Activated CD4-positive, CD25-positive, alpha-beta regulatory T cell treated with anti-CD3 and anti-CD28 coated beads, Interleukin-2, amount 50 U/mL, for 72 hours (primary cell): ENCODE data around the gene TTC9.

Experiments
- DNase-seq: peaks from one replicate; pipeline ENCODE4 v3.0.0; 2021

The TTC9 gene

DNA sequence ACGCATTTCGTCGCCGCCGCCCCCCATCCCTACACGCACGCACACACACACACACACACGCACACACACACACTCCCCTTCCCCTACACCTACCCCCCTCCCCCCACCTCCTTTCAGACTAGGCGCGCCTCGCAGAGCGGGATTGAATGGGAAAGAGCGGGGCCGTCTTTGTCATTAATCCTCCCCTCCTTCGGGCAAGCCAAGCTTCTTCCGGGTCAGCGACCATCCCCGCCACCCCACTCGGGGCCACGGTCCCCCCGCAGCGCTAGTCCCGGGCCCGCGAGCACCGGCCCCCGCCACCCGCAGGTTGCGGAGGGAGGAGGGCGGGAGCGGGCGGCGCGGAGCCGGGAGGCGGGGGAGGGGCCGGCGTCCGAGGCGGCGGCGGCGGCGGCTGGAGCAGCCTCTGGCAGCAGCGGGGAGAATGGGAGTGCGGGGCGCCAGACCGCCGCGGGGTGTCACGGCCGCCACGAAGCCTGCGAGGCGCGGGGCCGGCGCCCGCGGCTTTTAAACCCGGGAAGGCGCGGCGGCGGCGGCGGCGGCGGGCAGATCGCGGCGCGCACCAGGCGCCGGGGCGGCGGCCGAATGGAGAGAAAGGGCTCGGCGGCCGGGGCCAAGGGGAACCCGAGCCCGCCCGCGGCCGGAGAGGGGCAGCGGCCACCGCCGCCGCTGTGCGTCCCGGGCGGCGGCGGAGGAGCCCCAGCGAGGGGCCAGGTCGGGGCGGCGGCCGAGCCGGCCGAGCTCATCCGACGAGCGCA lies at the start of gene TTC9:
Gene TTC9 (plus strand): TSS at position 369 of the 755 bp plus-strand sequence. CDS start 214 bp downstream, at position 583.
- DNase-seq = peak; percentile 47

DNA sequence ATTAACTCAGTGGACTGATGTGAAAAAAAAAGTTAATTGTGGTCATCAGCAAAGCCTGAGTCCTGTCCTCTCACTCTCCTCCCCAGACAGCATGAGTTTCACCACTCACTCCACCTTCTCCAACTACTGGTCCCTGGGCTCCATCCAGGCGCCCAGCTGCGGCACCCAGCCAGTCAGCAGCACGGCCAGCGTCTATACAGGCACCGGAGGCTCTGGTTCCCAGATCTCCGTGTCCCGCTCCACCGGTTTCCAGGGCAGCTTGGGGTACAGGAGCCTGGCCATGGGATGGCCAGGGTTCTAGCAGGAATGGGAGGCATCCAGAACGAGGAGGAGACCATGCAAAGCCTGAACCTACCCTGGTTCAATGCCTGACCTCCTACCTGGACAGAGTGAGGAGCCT lies 47.3 kb upstream of the TTC9 start:
- DNase-seq = no peak

DNA sequence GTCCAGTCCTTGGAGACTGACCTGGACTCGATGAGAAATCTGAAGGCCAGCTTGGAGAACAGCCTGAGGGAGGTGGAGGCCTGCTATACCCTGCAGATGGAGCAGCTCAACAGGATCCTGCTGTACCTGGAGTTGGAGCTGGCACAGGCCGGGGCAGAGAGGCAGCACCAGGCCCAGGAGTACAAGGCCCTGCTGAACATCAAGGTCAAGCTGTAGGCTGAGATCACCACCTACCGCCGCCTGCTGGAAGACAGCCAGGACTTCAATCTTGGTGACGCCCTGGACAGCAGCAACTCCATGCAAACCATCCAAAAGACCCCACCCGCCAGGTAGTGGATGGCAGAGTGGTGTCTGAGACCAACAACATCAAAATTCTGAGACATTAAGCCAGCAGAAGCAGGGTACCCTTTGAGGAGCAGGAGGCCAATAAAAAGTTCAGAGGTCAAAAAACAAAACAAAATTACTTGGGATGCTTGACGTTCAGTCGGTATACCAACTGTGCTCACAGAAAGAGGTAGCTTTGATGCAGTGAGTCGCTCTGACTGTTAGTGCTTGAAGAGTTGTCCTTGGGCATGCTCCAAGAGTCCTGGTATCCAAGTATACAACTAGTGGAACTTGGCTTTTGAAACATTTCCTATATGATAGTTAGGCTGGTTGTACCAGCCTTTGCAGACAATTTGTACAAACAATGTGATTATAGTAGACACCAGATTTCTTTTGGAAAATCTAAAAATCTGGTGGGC lies 46.1 kb upstream of the TTC9 start:
- DNase-seq = no peak

DNA sequence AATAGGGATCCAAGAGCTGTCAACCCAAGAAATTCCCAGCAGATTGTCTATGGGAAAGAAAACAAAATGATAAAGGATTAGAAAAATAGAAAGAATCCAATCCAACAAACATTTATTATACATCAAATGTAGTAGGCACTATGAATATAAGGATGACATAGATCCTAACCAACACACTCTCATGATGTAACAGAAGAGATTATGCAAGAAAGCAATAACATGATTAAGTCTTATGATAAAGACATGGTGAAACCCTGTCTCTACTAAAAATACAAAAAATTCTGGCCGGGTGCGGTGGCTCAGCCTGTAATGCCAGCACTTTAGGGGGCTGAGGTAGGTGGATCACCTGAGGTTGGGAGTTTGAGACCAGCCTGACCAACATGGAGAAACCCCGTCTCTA lies 44.0 kb upstream of the TTC9 start:
- no peak for DNase-seq

DNA sequence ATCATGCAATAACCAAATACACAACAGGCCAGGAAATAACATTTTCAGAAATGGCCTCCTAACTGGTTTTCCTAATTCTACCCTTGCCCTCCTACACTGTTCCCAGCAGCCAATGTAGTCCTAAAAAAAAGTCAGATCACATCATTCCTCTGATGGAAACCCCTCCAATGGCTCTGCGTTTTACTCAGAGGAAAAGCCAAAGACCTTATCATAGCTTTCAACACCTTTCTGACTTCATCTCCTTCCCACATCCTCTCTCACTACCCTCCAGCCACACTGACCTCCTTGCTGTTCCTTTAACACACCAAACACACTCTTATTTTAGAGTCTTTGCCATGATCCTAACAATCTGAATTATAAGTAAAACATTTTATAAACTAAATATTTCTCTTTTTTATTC lies 42.4 kb upstream of the TTC9 start:
- no peak for DNase-seq

DNA sequence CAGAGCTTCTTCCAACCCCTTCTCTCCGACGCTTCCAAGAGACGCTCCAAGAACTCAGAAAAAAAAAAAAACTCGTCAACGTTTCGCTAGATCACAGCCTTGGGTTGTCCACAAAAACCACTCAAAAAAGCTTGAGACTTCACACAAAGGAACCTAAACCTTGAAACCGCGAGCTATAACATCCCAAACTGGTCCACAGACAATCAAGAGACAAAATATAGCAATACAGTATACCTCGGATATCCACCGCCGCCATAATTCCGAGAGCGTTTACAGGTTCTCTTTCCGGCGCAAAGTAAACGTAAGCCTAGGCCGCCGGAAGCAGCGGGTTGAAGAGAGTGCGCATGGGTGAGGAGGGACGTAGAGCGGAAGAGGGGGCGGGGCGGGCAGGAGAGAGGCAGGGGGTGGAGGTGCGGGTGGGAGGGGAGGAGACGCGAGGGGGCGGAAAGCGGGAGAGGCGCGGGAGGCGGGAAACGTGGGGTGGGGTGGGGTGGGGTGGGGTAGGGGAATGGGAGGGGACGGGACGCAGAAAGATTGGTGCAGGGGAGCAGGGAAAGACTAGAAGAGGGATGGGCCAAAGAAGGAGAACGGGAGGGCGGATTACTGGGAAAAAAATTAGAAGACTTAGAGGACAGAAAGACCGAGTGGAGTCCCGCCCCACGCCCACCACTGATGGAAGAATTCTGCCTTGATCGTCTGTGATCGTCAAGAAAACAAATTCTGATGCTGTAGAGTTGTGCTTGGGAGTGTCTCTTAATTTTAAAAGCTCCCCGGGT lies 41.1 kb upstream of the TTC9 start, which contains the start of gene MED6:
Gene MED6 (minus strand): TSS at position 274 of the 776 bp plus-strand sequence. CDS start 18 bp downstream, at position 256.
- DNase-seq = peak; percentile 88

DNA sequence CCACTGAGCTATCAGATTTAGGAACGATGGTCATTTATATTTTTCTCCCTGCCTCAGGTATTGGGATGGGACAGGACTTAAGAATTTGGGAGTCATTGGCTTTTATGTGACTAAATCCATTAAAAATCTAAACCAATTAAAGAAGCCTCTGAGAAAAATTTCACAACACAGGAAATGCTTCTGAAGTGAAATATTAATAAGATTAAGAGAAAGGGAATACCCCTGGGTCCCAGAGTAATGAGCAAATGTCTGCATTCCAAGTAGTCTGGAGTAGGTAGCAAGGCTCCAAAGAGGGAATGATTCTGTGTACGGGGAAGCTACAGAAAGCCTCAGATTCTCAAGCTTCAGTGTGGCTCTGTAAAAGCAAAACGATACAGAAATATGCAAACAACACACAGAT lies 40.6 kb upstream of the TTC9 start:
- no peak for DNase-seq

DNA sequence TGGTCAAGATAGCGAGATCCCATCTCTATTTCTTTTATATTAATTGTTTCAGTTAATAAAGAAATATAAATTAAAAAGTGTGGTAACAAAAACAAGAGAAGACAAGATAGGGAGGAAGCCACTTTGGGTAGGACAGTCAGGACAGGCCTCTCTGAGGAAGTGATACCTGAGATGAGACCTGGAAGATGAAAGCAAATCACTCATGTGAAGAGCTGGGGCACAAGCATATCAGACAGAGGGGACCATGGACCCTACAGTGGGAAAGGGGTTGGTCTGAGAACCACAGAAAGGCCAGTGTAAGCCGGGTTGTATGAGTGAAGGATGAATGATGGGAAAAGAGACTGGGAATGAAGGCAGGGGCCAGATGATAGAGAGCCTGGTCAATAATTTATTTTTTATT lies 39.5 kb upstream of the TTC9 start:
- DNase-seq = no peak

DNA sequence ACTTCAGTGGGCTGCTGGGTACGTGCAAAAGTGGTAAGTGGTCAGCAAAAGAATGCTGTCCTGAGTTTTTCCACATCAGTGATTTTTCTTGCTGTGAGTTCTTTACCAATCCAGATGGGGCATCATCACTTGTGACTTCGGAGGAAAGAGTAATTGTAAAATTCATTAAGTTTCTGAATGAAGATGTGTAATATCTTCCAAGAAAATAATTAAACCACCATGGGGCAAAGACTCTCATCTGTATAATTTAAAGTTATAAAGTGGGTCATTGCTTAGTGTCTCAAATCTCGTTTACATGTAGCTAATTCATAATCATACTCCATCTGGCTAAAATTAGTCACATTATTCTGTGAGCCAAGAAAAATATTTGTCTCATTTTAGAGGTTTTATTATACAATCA lies 30.5 kb upstream of the TTC9 start:
- DNase-seq = no peak

DNA sequence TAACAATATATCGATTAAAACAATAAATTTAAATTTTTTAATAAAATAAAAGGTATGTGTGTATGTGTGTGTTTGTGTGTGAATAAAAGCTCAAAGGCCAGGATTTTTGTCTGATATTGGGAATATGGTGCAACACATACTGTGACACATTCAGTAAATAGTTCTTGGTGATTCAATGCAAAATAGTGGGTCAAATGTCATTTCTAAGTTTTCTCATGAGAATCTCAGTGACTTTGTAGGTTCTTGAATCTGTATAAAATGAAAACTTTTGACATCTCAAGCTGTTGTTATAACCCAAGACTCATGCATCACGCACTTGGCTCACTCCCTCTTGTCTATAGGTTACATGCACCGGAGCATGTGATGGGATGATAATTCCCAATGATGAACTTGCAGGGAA lies 25.1 kb upstream of the TTC9 start:
- no peak for DNase-seq

DNA sequence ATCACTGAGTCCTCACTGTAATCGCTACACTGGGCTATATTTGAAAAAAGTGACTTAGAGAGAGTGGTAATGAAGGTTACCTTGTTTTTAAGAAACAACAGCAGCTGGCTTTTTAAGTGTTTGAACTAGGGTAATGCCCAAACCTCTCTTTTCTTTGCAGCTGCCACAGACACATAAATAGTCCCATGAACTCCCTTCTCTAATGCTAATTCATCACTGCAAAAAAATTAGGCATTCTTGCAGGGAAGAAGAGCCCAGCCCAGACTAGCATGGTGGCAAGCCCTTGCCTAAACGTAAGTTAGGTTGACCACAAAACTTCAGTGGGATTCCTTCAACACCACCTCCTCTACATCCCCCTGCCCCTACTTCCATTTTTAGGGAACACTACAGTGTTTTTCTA lies 23.4 kb upstream of the TTC9 start:
- no peak for DNase-seq

DNA sequence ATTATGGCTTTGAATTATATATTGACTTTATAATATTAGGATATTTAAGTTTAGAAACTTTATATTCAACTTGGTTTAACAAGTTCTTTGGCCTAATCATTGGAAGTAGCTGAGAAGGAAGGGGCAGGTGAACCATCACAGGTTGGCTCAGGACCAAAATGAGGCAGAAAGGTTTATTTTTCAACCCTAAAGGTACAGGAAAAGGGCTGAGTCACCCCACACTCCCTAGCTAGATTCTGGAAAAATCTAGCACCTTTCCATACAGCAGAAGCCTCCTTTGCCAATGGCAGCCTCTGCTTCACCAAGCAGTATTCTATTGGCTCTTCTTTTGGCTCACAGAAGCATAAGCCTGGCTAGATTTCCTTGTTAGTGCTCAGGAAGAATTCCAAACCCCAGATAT lies 22.0 kb upstream of the TTC9 start:
- DNase-seq = no peak

DNA sequence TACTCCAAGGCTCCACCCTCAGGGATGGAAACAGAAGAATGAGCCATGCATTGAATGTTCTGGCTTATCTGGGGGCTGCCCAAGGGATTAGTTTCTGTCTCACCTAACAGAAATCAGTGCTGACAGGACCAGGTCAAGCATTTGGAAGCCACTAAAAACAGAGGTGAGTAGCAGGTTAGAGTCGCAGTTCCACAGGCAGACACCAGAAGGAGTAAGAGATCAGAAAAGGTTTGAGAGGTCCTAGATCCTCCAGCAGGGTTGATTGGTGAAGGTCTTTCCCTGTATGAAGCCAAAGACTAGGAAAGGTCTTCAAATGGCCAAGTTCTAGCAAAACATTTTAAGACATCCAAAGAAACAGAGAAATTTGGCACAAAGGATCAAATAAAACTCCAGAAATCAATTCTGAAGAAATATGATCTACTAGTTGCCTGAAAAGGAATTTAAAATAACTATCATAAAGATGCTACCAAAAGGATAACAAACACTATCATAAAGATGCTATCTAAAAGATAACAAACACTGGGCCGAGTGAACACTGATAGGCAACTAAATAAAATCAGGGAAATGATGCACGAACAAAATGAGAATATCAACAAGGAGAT lies 19.5 kb upstream of the TTC9 start:
- no peak for DNase-seq

DNA sequence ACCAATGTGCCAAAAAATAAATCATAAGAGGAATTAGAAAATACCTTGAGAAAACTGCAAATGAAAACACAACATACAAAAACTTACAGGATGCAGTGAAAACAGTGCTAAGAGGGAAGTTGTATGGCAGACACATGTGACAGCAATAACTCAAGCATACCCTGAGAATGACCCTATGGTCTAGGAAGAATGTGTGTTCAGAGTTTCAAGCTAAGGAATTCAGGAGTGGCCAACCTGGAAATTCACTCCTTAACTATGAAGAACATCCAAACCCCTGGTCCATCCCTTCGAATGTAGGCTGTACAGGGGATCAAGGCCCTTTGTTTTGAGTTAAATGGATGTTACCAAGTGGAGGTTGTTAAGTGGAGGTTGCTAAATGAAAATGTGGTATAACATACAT lies 16.7 kb upstream of the TTC9 start:
- DNase-seq = no peak

DNA sequence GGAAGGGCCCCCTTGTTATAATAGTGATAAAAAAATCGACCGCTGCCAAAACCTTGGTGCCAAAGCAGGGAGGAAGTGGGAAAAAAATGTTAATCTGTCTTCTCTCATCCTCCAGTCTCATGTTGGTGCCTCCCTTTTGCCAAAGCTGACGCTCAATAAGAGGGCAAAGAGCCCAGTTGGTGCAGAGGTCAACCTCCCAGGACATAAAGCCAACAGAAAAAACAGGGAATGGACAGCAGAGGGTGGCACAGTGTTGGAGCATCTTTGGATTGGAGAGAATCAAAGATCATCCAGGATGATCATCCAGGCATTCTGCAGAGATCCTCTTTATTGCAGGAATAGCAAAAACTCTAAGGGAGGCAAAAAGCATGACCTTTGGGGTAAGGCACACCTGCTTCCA lies 9.8 kb upstream of the TTC9 start:
- DNase-seq = no peak

DNA sequence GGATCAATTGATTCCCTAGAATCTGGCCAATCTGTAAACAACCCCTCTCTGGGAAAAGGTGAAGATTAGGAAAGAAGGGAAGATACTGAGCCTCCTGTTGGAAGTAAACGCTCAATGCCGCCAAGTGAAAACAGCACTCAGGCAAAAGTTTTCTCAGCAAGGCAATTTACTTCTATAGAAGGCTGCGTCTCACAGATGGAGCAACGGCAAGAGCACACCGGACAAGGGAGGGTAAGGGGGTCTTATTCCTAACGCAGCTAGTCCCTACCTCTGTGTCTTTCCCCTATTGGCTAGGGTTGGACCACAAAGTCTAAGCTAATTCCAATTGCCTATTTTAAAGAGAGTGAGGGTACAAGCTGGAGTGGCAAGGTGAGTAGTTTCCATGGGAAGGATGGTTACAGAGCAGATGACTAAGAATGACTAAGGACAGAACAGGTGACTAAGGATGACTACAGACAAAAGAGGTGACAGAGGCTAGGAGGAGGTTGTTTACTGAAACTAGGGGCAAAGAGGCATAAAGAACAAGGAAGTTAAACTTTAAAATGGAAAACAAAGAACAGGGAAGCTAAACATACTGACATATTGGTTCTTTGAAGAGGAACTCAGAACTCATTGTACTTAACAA lies 5.6 kb upstream of the TTC9 start:
- DNase-seq = no peak

DNA sequence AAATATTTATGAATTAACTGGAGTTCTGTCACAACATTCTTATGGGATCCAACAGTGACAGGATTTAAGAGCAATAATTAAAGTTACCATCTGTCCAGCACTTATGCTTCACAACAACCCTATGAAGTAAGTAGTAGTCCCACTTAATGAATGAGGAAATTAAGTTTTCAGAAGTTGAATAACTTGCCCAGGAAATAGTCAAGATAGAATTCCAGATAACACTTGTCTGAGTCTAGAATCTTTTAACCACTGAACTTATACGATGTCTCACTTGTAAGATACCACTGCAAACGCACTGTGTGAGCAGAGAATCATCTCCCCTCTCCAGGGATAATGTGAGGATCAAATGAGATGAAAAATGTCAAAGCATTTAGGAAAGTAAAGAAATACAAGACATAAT lies 3.3 kb upstream of the TTC9 start:
- no peak for DNase-seq

DNA sequence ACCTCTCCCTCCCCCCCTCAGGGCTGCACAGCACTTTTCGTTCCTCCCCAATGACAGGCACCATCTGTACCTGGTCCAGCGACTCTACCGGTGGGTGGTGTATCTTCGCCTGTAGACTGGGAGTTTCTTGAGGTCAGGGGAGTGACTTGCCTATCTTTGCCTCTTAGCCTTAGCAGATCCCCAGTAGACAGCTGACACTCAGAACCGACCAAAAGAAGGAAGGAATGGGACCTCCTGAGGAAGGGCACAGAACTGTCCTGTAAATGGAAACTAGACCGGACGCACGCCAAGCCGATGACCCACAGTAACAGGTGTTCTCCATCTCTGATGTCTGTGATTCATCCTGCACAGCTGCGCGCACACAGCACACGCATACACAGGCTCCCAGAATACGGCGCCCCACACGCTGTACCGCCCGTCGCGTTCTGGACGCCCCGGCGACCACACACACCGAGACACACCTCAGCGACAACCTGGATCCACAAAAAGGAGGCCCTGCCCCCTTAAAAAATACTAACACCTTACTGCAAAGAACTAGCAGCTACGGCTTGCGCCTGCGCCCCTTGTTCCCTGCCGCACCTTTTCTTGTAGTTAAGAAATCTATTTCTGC lies 673 bp upstream of the TTC9 start:
- DNase-seq = peak; percentile 60

DNA sequence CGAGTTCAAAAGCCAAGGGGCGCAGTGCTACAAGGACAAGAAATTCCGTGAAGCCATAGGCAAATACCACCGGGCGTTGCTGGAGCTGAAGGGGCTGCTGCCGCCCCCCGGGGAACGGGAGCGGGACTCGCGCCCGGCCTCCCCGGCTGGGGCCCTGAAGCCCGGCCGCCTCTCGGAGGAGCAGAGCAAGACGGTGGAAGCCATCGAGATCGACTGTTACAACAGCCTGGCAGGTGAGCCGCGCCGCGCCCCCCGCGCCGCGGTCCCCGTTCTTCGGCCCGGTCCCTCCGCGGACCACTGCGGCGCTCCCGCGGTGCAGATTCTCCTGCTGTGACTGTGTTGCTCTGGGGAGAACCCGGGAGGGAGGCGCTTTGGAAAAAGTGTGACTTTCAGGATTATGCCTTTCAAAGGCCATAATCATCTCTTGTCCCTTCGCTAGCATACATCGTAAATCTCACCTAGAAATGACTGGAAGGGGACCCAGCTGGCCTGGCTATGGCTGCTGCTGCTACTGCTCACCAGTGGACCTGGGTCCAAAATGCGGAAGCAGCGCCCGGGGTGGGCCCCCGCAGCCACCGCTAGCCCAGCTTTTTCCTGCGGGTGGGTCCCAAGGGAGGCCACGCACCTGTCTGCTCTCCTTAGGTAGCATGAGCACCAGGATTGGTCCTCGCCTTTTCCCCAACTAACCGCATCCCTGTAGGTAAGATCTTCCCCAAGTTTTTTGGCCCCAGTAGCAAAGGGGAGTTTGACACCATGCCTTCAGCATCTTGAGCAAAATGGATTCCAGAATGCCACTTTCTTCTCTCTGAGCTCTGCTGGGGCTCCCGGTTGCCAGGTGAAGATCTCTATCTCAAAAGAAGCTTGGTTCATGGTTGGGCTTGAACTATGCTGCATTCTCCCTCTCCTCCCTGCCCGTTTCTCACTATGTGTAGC lies 853 bp downstream of the TTC9 start:
- DNase-seq = peak; percentile 54

DNA sequence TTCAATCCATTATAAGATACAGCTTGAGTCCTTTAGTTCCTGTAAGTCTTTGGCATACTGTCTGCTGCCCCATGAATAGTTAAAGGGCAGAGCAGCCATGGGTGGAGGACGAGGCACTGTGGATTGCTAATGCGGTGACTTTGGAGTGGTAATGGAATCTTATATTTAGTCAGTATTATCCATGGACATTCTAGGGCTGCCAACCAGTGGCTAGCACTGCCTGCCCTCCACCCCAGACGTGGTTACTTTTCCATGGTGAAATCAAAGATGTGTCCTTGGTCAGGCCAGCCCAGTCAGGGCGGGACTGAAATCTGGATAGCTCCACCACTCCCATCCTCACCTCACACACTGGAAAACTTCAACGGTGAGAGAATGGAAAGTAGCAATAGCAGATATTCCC lies 2.3 kb downstream of the TTC9 start:
- DNase-seq = no peak

DNA sequence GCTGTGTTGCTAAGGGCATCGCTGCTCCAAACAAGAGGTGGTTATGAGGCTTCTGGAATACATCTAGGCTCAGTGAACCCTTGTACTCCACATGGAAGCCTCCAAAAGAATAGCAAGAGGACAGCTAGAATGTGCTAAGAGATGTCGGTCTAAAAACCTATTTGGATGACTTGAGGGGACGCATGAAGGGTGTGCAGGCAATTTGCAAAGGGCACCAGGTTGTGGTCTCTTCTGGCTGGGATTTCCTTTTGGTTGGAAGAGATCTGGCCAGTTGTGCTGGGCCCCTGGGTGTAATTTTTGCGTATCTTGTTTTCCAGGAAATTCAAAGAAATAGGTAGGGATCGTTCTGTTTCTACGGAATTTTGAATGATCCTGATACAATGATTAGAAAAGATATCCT lies 4.2 kb downstream of the TTC9 start:
- DNase-seq = no peak
